Lung (tissue), 12 donors: ENCODE measurements around the gene TOR1AIP2. TPM values are rescaled to one million over a fixed set of nuclear protein-coding genes. Genes with fewer than 3 reads are reported as not detected.
A peak's percentile ranks its signal among the peaks of the same experiment; 100 is the strongest.

Source experiments
- ATAC-seq: fragments of 200-7000 bp; cut with Tn5 transposase; one replicate; pipeline ENCODE4 v1.9.1; 2020; ENCODE audit warnings: moderate number of reproducible peaks; ENCODE audit not compliant: insufficient read depth, low FRiP score
- DNase-seq, 3 donors: peaks; one replicate each; pipeline ENCODE4 v3.0.0-alpha.2; 2013 to 2017
- H3K27ac ChIP-seq, 2 donors: one replicate each; pipeline ENCODE4 v1.5.1; 2013; ENCODE audit warnings: mild to moderate bottlenecking in 2 of 2, moderate library complexity in 2 of 2, control low read depth in 1 of 2, inconsistent platforms in 1 of 2, low read depth in 1 of 2, low read length in 1 of 2
- H3K27me3 ChIP-seq, 3 donors: one replicate each; pipeline ENCODE4 v1.5.1; 2013; ENCODE audit warnings: low read length in 2 of 3; ENCODE audit not compliant: control insufficient read depth in 3 of 3, insufficient read depth in 3 of 3
- H3K36me3 ChIP-seq, 4 donors: one replicate each; pipeline ENCODE4 v1.5.1; 2013; ENCODE audit warnings: low read length in 4 of 4, mild to moderate bottlenecking in 1 of 4, moderate library complexity in 1 of 4; ENCODE audit not compliant: control insufficient read depth in 4 of 4, insufficient read depth in 4 of 4
- H3K4me1 ChIP-seq, 5 donors: one replicate each; pipeline ENCODE4 v1.5.1; 2013; ENCODE audit warnings: low read length in 5 of 5, mild to moderate bottlenecking in 2 of 5, moderate library complexity in 1 of 5; ENCODE audit not compliant: control insufficient read depth in 5 of 5, insufficient read depth in 5 of 5
- H3K4me3 ChIP-seq: one replicate; pipeline ENCODE4 v1.5.1; 2013; ENCODE audit warnings: mild to moderate bottlenecking, control low read depth, moderate library complexity
- H3K9ac ChIP-seq, 2 donors: one replicate each; pipeline ENCODE4 v1.5.1; 2013; ENCODE audit warnings: low read length in 2 of 2, control low read depth in 1 of 2; ENCODE audit not compliant: insufficient read depth in 1 of 2
- H3K9me3 ChIP-seq, 4 donors: one replicate each; pipeline ENCODE4 v1.5.1; 2013; ENCODE audit warnings: low read length in 3 of 4, mild to moderate bottlenecking in 1 of 4, moderate library complexity in 1 of 4; ENCODE audit not compliant: control insufficient read depth in 4 of 4, insufficient read depth in 3 of 4
- whole genome bisulfite sequencing, 2 donors: extraction: QIAGEN DNeasy Blood & Tissue Kit; methylation state at CpG; one replicate each; pipeline ENCODE4 v1.1.7; 2013; 5-methylcytosine and 5-hydroxymethylcytosine counted together
- polyA plus RNA-seq, 2 donors: library from polyadenylated mRNA; stranded (reverse); fragments of 200-250 nt; gene quantifications; one replicate each; pipeline ENCODE4 v1.2.1, GENCODE V29; 2013
- total RNA-seq, 2 donors: library from RNA; depleted of rRNA in 1 of 2; stranded (reverse); fragments of >200 nt in 1 of 2; gene quantifications; one replicate each; pipeline ENCODE4 v1.2.1, GENCODE V29; 2014 to 2021
- TF ChIP-seq, protein P1 (sequence below): IDR thresholded peaks from 2 replicates; pipeline ENCODE4 v1.5.1; 2012; ENCODE audit warnings: mild to moderate bottlenecking; ENCODE audit errors: control extremely low read depth, extremely low read depth
- donor health status: control.
- donor health status: control.
- donor health status: Bipolar disorder and iron deficiency.
- donor health status: healthy.
- donor health status: DM: yes; HTN: yes; CAD: no.

TOR1AIP2 gene
- total and polyA plus RNA-seq, 4 donors: 10.1 to 118 (median 51.6) TPM

DNA sequence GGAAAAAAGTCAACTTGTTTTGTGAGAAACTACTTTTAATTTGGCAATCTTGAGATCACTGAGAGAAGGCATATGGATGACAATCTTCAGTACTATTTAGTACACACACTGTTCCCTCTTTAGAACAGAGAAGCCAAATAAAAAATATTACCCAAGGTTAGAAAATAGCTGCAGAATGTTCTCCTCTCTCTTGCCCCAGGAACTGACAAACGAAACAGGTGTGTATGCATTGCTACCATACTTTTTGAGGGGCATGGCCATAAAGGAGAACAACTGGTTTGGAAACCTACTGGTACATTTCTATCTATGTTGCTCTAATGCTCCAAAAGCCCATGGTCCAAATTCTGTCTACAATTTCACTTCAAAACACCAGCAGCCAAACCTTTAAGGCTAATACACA is 5.7 kb downstream of the TOR1AIP2 start:
- no peak overlapping the region for H3K27ac ChIP-seq
- H3K9me3 ChIP-seq: no peaks in the 10 kb centered on the region
- peaks cover 9 to 15% (median 9%) of the 10 kb centered on the region in 4 donors for H3K36me3 ChIP-seq
- no peak for ATAC-seq
- TF ChIP-seq, protein P1, sequence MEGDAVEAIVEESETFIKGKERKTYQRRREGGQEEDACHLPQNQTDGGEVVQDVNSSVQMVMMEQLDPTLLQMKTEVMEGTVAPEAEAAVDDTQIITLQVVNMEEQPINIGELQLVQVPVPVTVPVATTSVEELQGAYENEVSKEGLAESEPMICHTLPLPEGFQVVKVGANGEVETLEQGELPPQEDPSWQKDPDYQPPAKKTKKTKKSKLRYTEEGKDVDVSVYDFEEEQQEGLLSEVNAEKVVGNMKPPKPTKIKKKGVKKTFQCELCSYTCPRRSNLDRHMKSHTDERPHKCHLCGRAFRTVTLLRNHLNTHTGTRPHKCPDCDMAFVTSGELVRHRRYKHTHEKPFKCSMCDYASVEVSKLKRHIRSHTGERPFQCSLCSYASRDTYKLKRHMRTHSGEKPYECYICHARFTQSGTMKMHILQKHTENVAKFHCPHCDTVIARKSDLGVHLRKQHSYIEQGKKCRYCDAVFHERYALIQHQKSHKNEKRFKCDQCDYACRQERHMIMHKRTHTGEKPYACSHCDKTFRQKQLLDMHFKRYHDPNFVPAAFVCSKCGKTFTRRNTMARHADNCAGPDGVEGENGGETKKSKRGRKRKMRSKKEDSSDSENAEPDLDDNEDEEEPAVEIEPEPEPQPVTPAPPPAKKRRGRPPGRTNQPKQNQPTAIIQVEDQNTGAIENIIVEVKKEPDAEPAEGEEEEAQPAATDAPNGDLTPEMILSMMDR: no peak
- no peak overlapping the region for H3K9ac ChIP-seq
- peaks cover 0 to 19% (median 8%) of the 10 kb centered on the region in 5 donors for H3K4me1 ChIP-seq
- H3K4me3 ChIP-seq: no peak overlapping the region
- WGBS, 2 donors: 50 to 63% methylated on average over 1 of the region's 1 CpG
- DNase-seq: no peak
- no peaks in the 10 kb centered on the region for H3K27me3 ChIP-seq

DNA sequence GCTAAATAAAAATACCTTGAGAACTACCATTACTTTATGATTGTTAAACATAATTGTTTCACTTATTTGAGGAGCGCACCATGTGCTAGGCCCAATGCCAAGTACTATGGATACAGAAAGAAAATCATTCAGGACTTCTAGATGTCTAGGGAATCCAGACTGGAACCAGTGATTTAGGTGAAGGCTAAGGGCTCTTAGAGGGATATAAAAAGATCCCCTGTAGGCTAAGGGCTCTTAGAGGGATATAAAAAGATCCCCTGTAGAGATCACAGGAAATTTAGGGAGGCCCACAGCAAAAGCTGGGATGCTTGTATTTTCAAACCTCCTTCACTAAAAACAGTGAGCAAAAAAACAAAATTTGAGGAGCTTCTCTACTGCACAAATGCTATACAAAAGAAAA is 6.7 kb downstream of the TOR1AIP2 start:
- ATAC-seq (no peak), DNase-seq (no peak)
- no peak overlapping the region for H3K9ac ChIP-seq
- H3K9me3 ChIP-seq: no peaks in the 10 kb centered on the region
- TF ChIP-seq, protein P1: no peak
- no peak overlapping the region for H3K27ac ChIP-seq
- H3K36me3 ChIP-seq: peaks cover 9 to 20% (median 9%) of the 10 kb centered on the region in 4 donors
- H3K4me1 ChIP-seq: peaks cover 0 to 17% (median 3%) of the 10 kb centered on the region in 5 donors
- no peaks in the 10 kb centered on the region for H3K27me3 ChIP-seq
- 93% methylated on average over 1 of the region's 1 CpG for WGBS, 2 donors
- H3K4me3 ChIP-seq: no peak overlapping the region

DNA sequence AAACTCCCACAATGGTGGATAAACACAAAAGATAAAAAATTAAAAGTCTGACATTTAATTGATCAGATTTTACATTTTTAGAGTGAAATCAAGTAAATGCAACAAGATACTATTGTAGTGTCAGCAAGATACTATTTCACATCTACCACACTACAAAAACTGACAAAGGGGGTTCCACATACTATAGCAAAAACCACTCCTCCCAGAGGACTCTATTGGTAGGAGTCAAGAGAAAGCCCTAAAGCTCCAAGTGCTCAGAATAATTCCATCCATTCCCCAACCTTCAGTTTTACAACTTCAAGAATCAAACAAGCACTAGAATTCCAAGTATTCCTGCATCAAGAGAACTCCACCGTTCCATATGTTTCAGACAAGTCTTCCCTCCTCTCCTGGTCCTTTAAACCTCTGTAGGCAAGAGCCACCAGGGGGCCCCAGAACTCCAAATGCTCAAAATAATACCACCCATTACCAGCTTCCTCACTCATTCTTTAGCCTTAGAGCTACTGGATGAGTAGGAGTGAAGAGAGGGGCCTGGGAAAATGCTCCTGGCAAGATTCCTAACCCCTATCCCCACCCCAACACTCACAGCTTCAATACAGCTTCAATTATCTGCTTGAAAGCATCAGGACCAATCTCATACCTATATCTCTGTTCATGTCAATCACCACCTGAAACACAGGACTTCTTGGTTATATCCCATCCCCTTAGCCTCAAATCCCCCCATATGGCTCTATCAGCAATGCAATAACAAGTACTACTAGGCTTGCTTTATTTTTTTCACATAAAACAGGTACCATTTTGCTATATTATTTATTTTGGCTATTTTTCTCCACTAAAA is 9.9 kb downstream of the TOR1AIP2 start:
- DNase-seq (peak; percentile 58 to 70 (median 62)), ATAC-seq (no peak)
- TF ChIP-seq, protein P1: peak; percentile 51
- Histone ChIP-seq H3K4me1 (peaks cover 0 to 16% (median 0%) of the 10 kb centered on the region in 5 donors), H3K4me3 (no peak overlapping the region), H3K27ac (no peak overlapping the region), H3K9ac (no peak overlapping the region), H3K36me3 (peaks cover 9 to 24% (median 17%) of the 10 kb centered on the region in 4 donors), H3K9me3 (no peaks in the 10 kb centered on the region), H3K27me3 (no peaks in the 10 kb centered on the region)
- WGBS, 2 donors: 16 to 33% methylated on average over 1 of the region's 1 CpG
